Stimulated activated CD4-positive, alpha-beta T cell treated with anti-CD3 and anti-CD28 coated beads, Interleukin-1b, Interleukin-23, amount 100 ng/mL, for 1 hour (primary cell): ENCODE data around the gene SLC1A5.
"Not testable (repeated sequence)": the region's sequence is repeated elsewhere in the genome, so short reads cannot be mapped to it uniquely, and the experiment has no call there.

Experiments
- DNase-seq, 2 donors: peaks; one replicate each; pipeline ENCODE4 v3.0.0-alpha.2; 2020; ENCODE audit warnings: low read depth in 2 of 2

Gene SLC1A5

DNA sequence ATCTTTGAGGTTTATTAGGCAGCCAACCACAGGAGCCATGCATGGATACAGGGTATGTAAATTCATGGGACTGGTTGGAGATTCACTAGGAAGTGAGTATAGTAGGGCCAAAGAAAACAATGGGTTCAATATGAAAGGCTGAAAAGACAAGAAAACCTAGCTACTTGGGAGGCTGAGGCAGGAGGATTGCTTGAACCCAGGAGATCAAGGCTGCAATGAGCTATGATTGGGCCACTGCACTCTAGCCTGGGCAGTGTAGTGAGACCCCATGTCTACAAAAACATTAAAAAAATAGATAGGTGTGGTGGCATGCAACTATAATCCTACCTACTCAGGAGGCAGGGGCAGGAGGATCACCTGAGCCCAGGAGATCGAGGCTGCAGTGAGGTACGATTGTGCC is 10.3 kb upstream of the SLC1A5 start:
- no peak for DNase-seq

DNA sequence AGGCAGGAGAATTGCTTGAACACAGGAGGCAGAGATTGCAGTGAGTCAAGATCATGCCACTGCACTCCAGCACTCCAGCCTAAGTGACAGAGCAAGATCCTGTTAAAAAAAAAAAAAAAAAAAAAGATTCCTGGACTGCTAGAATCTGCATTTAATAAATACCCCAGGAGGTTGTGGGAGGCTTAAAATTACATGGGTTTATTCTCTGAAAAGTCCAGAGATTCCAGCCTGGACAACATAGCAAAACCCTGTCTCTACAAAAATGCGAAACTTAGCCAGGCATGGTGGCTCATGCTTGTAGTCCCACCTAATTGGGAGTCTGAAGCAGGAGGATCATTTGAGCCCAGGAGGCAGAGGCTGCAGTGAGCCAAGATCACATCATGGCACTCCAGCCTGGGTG is 9.5 kb upstream of the SLC1A5 start:
- DNase-seq = no peak

DNA sequence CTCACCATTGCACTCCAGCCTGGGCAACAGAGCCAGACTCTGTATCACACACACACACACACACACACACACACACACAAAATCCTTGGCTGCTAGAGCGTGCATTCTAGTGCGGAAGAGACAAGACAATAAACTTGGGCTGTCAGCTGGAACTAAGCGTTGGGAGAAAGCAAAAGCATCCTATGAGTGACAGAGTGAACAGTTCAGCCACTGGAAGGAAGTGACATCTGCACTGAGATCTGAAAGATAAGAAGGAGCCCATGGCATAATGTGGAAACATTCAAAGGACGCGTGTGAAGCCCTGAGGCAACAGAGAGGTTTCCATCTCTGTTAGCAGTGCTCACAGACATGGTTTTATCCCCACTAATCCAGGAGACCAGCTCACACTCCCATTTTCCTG is 3.5 kb upstream of the SLC1A5 start:
- DNase-seq = no peak

DNA sequence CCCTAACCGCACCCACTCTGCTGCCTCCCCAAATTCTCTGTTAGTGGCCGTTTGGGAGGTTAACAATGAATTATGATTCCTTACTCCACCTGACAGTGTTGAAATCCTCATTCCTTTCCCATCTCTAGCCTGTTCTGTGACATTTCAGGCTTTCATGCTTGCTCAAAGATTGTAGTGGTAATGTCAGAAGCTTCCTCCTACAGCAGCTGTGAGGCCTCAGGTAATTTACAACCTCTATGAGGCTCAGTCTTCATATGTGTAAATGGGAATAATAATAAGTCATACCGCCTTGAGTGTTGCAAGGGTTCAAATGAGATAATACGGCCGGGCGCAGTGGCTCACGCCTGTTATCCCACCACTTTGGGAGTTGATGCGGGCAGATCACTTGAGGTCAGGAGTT is 977 bp upstream of the SLC1A5 start:
- DNase-seq = no peak

DNA sequence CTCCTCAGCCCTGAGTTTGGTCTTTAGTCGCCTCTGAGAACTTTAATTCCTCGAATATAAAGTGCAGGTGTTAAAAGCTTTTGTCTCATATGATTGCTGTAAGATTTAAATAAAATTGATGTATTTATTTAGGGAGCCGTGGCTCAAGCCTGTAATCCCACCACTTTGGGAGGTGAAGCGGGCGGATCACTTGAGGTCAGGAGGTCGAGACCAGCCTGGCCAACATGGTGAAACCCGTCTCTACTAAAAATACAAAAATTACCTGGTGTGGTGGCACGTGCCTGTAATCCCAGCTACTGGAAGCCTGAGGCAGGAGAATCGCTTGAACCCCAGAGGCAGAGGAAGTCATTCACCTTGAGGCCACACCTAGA is 559 bp upstream of the SLC1A5 start:
- no peak for DNase-seq

DNA sequence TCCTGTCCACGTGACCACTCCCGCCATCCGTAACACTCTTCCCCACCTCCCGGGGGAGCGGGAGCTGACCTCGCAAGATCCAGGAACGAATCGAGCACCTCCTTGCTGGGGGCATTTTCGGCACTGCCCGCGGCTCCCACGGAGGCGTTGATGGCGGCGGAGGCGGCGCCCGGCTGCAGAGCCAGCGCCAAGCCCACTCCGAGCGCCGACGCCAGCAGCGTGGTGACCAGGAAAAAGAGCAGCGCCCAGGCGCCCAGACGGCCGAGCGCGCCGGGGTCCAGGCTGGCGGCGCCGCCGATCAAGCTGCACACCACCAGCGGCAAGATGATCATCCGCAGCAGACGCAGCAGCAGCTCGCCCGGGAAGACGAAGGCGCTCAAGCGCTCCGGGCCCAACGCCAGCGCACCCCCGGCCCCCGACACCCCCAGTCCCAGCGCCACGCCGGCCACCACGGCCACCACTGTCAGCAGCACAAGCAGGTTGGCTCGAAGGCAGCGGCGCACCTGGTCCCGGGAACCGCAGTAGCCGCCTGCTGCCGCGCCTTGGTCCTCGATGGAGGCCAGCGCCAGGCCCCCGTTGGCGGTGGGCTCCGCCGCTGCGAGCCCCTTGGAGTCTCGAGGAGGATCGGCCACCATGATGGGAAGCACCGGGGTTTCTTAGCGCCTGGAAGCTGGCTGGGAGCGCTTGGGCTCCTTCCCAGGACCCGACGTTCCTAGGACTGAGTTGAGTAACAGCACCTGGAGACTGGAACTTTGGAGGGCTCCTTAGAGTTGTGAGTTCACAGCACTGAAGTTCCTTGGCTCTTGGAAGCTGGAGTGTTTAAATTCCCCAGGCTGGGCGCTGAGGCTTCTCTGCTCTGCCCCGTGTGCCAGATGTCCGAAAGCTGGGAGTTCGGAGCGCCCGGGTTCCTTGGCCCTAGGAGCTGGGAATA is 798 bp downstream of the SLC1A5 start:
- DNase-seq = no peak

DNA sequence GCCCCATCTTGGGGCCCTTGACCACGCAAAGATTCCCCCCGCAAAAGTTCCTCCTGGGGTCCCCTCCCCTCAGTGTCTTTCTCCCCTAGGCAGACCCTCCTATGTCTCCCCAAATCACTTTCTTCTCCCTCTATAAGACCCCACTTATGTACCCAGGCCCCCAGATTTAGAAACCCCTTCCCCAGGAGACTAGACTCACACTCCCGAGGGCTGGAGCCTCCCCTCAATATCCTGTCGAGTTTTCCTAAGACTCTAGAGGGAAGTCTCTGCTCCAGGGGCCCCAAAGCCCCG is 1.4 kb downstream of the SLC1A5 start:
- DNase-seq = no peak

DNA sequence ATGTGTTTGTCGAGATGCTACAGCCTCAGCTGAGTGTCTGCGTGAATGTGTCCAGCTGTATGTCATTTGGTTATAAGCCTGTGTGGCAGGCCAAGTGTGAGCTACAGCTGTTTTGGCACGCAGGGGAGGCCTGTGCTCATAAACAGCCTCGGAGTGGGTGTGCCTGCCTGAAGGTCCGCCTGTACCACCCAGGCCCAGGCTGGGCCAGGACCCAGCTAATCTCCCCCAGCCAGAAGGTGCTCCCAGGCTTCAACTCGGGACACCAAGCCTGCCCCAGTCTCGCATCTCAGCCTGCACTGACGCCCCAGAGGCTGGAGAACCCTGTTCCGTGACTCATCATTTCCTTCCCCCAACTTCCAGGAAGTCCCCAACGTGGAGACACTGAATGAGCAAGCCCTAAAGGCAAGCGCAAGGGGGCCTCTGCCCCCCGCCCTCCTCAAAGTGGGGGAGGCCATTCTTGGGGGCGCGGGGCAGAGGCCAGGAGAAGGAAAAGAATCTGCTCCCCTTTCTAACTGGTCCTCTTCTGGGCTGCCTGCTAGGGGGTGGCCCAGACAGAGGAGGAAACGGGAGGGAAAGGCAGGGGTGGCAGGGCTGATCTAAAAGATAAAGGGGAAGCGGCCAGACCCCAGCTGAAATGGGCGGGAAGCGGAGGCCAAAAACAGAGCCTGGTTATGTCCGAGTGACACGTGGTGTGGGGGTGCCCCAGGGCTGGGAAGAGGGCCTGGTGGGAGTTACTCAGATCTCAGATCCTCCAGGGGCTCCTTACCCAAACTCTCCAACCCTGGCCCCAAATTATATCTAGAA is 2.0 kb downstream of the SLC1A5 start:
- DNase-seq = peak; percentile 62 to 68

DNA sequence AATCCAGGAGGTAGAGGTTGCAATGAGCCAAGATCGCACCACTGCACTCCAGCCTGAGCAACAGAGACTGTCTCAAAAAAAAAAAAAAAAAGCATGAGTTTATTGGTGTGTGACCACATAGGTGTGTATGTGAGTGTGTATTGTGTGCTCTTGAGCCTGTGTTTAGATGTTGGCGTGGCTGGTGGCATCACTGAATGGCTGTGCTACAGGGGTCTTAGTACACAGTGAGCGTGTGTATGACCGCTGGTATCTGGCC is 2.5 kb downstream of the SLC1A5 start:
- no peak for DNase-seq

DNA sequence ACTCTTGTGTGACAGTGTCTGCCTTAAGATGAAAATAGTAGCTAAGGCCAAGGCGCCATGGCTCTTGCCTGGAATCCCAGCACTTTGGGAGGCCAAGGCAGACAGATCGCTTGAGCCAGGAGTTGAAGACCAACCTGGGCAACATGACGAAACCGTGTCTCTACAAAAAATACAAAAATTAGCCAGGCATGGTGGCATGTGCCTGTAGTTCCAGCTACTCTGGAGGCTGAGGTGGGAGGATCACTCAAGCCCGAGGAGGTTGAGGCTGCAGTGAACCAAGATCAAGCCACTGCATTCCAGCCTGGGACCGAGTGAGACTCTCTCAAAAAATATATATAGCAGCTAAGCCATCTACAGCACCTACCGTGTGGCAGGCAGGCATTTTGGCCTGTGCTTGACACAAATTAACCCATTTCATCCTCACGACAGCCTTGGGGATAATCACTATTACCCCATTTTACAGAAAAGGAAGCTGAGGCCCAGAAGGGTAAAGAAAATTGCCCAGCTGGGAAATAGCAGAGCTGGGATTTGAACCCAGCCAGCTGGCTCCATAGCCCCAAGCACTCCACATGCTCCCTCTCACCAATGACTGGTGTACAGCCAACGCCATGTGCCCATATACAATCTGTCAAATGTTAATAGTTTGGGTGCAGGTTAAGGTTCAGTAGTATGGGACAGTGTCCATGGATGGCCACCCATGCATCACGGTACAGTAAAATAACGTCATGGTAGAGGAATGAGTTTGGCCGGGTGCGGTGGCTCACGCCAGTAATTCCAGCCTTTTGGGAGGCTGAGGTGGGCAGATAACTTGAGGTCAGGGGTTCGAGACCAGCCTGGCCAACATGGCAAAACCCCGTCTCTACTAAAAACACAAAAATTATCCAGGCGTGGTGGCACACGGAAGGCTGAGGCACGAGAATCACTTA is 3.1 kb downstream of the SLC1A5 start:
- DNase-seq = no peak

DNA sequence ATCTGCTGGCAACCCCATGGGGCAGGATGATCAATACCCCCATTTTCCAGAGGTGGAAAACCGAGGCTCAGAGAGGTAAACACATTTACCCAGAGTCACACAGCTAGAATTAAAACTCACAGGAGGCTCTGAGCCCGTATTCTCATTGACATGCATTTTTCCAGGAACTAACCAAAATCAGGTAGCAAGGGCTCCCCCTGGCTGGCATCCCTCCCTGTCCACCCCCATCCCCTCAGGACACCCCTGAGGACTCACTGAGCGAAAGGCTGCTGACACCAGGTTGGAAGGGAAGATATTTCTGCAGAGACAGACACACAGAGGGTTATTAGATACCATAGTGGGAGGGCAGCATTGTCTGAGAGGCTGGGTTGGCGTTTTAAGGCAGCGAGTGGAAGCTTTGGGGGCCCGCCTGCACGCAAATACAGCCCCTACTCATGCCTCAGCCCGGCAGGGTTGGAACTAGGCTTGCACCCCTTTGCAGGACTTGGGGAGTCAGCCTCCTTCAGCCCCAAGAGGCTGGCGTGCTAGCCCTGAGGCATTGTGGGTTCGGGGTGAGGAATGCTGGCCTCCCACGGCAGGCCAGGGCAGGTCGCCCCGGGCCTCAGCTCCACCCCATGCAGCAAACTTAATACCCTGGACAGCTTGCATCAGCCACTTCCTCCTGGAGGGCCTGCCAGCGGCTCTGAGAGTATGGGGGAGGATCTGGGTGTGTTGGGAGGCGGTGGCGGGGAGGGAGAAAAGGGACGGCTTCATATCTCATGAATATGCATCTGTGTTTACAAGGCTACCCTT is 3.9 kb downstream of the SLC1A5 start:
- DNase-seq = peak in 1 of 2 donors; percentile 41

DNA sequence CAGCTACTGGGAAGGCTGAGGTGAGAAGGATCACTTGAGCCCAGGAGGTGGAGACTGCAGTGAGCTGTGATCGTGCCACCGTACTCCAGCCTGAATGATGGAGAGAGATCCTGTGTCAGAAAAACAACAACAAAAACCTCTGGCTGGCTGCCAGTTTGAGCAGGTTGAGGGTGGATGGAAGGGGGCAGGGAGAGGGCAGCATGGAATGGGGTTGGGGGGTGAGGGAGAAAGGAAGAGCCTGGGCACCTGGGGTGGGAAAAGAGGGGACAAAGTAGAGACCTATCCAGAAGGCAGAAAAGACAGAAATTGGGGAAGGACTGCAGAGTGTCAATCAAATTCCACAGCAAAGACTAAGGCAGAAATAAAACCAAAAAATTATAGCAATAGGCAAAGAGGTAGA is 4.7 kb downstream of the SLC1A5 start:
- no peak for DNase-seq

DNA sequence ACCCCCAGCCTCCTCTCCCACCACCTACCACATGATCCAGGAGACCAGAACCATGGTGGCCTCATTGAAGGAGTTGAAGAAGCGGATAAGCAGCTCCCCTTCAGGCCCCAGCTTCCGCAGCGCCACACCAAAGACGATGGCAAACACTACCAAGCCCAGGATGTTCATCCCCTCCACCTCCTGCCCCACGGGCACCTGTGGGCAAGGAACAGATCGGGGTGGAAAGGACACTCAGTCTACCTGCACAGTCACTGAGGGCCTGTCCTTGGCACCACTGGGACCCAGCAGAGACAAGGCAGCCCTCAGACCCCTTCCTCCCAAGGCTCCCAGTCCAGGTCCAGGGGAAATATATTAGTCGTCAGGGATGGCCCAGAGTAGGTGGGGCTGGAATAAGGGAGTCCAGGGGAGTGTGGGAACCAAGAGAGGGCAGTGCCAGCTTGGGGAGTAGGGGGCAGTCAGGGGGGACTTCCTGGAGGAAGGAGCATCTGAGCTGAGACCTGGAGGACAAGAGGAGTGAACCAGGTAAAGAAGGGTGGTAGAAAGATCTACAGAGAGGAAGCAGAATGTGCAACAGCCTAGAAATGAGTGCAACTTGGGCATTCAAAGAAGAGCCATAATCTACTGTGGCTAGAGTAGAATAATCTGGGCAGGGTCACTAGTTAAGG is 5.9 kb downstream of the SLC1A5 start:
- no peak for DNase-seq

DNA sequence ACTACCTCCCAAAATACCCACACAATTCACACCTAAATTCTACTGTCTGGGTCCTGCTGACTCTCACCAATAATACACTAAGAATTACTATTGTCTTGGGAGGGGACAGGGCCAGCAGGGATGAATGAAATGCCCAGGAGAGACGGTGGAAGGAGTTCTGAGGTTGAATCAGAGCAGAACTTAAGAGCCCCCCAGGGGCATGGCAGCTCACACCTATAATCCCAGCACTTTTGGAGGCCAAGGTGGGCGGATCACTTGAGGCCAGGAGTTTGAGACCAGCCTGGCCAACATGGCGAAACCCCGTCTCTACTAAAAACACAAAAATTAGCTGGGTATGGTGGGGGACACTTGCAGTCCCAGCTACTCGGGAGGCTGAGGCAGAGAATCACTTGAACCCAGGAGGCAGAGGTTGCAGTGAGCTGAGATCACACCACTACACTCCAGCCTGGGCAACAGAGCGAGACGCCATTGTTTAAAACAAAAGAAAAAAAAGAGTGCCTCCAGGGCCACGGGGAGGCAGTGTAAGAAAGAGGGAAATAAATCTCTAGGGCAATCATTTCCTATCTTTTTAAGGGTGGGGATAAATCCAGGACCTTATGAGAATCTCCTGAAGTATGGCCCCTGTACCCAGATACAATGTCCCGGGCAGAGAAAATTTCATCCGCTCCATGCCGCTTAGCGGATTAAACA is 10.3 kb downstream of the SLC1A5 start:
- not testable (repeated sequence) for DNase-seq

DNA sequence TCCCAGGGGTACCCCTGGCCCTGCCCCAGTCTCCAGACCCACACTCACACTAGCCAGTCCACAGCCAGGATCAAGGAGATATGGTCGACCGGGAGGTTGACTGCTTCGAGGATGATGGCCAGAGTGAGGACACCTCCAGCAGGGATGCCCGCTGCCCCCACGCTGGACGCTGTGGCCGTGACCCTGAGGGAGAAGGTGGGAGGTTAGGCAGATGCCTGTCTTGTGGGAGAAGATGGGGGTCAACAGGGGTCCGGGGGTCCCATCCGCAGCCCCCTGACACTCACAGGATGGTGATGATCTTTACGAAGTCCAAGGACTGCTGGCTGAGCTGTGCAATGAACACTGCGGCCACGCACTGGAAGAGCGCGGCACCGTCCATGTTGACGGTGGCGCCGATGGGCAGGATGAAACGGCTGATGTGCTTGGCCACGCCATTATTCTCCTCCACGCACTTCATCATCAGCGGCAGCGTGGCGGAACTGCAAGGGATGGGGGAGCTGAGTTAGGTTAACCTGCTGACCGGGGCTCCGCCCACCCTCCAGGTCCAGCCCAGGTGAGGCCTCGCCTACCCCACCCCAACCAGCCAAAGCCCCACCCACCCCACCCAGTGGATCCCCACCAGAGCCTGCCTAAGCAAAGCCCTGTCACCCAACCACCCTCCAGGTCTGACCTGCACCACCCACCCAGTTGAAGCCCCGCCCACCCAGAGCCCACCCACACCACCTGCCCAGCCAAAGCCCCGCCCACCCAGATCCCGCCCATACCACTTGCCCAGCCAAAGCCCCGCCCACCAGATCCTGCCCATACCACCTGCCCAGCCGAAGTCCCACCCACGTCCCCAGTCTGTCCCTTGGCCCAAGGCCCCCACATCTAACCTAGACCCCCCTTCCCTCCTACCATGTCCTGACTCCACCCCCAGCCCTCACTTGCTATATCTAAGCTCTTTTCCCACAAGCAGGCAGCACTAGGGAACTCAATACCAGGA is 11.2 kb downstream of the SLC1A5 start:
- DNase-seq = no peak

DNA sequence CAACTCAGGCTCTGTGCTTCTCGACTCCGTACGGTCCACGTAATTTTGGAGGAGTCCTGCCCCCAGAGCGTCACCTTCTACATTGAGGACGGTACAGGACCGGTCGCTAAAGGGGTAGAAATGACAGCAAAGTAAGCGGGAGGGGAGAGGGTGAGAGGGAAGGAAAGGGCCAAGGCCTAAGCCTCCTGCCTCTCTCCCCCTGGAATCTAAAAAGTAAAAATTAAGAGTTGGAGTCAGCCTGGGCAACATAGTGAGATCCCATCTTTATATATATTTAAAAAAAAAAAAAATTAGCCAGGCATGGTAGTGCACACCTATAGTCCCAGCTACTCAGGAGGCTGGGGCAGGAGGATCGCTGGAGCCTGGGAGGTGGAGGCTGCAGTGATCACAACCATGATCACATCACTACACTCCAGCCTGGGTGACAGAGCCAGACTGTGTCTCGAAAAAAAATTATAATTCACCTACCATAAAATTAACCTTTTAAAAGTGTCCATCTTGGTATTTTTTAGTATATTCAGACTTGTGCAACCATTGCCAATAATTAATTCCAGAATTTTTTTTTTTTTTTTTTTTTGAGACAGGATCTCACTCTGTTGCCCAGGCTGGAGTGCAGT is 12.6 kb downstream of the SLC1A5 start:
- no peak for DNase-seq

DNA sequence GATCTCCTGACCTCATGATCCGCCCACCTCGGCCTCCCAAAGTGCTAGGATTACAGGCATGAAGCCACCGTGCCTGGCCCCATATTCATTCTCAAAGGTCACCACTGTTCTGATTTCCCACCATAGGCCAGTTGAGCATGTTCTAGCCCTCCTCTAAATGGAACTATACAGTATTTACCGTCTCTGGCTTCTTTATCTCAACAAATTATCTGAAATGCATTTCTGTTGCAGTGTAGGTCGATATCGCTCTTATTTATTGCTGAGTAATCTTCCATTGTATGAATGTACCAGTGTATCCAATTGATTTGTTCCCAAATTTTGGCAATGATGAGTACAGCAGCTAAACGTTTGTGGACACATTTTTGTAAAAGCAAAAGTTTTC is 15.4 kb downstream of the SLC1A5 start:
- no peak for DNase-seq

DNA sequence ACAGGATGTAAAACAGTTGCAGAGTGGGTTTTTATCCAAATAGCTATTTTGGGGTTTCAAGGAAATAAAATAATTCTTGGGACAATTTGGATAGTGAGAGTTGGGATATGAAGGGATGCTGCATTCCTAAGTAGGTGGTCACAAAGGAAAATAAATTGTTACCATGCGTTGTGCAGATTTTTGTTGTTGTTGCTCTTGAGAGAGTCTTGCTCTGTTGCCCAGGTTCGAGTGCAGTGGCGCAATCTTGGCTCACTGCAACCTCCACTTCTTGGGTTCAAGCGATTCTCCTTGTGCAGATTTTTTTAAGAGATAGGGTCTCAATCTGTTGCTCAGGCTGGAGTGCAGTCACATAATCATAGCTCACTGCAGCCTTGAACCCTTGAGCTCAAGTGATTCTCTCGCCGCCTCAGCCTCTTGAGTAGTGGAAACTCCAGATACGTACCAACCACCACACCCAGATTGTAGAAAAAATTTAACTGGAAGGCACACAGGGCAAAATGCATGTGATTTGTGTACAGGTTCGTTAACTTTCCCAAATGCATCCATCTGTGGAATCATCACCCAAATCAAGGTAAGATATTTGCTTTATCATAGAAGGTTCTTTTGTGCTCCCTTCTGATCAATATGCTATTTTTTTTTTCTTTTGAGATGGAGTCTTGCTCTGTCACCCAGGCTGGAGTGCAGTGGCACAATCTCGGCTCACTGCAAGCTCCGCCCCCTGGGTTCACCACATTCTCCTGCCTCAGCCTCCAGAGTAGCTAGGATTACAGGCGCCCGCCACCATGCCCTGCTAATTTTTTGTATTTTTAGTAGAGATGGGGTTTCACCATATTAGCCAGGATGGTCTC is 16.0 kb downstream of the SLC1A5 start:
- no peak for DNase-seq
